GM12873 (cell line): ENCODE data around the gene ZDHHC6.

ENCODE experiments used
- TF ChIP-seq, protein P1 (sequence below): IDR thresholded peaks from 2 replicates; pipeline ENCODE4 v1.5.1; 2012; ENCODE audit warnings: low read depth, mild to moderate bottlenecking, moderate library complexity, low read length, control low read depth; ENCODE audit not compliant: insufficient read depth; ENCODE audit errors: missing control alignments

Gene ZDHHC6

GRCh38 chr10:112460366-112460765, 13.7 kb upstream of the ZDHHC6 start:
- TF ChIP-seq, protein P1, sequence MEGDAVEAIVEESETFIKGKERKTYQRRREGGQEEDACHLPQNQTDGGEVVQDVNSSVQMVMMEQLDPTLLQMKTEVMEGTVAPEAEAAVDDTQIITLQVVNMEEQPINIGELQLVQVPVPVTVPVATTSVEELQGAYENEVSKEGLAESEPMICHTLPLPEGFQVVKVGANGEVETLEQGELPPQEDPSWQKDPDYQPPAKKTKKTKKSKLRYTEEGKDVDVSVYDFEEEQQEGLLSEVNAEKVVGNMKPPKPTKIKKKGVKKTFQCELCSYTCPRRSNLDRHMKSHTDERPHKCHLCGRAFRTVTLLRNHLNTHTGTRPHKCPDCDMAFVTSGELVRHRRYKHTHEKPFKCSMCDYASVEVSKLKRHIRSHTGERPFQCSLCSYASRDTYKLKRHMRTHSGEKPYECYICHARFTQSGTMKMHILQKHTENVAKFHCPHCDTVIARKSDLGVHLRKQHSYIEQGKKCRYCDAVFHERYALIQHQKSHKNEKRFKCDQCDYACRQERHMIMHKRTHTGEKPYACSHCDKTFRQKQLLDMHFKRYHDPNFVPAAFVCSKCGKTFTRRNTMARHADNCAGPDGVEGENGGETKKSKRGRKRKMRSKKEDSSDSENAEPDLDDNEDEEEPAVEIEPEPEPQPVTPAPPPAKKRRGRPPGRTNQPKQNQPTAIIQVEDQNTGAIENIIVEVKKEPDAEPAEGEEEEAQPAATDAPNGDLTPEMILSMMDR = no peak

DNA sequence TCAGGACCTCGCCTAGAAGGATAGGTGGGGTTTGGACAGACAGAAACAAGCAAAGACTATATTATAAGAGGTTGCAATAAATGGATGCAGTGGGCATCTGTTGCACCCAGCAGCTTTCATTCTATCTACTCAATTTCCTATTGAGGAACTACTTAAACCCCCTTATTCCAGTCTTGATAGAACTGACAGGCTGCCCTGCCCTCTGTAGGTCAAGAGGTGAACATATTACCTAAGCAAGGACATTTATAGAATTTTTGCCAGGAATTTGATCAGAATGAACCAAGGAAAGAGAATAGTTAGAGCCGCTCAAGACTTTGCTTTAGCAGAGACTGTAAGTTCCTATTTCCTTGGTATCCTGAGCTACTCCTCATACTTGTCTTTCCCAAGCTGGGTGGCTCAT, 9.8 kb upstream of the ZDHHC6 start:
- TF ChIP-seq, protein P1 = peak; percentile 41

GRCh38 chr10:112454910-112455779, 8.4 kb upstream of the ZDHHC6 start:
- TF ChIP-seq, protein P1 = no peak

DNA sequence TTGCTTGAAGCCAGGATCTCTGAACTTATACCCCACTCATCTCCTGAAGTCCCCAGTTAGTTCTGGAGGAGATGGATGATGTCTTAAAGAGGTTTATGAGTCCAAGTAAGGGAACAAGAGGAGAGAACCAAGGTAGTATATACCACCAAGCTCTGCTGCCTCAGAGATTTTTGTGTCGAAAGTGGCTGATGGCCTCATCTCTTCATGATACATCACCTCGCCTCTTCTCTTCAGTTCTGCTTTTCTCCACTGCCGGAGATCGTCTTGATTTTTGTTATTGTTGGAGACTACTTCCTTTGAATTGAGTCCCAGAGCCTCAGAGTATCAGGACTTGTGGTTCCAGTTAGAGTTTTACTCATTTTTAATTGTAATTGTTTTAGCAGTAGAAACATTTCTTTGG, 2.2 kb upstream of the ZDHHC6 start:
- TF ChIP-seq, protein P1 = no peak

DNA sequence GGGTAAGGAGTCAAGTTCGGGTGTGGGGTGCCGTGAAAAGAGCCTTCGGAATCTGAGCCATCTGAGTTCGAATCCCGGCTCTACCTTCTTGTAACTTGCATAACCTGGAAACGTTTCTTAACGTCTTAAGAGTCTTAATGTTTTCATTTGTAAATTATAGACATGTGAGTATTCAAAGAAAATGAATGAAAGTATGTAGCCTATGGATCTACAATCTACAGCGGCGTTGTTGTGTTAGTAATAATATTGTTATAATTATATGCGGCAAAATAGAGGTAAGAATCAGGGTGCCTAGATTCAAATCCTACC, 860 bp upstream of the ZDHHC6 start:
- TF ChIP-seq, protein P1 = no peak

DNA sequence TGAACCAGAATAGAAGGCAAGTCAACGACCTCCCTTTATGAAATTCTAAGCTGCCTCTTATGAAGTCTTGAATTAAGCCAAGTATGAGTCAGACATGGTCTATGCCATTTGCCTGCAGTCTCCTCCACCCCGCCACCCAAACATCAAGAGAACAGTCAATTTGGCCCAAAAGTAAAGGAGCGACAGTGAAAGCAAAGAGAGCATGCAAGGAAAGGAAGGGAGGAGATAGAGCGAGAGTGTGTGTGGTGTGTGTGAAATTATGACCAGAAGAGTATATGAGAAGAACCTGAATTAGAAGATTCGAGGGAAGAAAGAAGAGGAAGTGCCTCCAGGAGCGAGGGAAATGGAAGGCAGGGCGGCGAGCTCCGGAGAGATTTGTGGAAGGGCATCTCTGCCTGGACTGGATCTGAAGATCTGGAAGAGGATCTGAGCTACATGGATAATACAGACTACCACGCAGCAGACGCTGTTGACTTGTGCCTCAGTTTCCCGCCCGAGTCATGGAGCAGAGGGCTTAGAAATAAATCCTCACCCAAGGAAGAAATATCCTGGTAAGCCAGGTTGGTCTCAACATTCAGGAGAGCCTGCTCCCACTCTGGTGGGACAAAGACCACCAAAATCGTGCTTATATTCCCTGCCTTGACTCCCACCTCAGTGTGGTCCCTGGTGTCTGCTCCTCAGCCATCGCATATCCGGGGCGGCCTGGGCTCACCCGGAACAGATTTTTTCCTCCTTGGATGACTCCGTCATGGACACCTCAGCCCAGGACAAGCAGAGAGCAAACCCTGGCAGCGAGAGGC, 459 bp downstream of the ZDHHC6 start:
- TF ChIP-seq, protein P1 = no peak

DNA sequence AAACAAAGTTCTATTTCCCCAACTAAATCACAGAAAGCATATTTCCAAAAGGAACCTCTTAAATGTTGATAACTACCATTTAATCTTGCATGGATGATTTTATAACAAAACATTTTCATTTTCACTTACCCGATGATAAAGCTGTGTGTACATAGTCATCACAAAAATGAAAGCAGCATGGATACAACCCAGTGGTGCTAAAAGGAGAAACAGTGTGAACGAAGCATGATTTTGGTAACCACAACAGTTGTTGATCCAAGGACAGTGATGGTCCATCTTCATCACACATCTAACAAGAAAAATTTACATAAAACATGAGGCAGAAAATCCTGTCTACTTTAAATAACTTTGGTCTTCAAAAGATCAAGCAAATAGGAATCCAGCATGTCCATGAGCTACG, 4.7 kb downstream of the ZDHHC6 start:
- TF ChIP-seq, protein P1 = no peak
